ENCODE measurements around the gene MYO5A.

GRCh38 chr15:52441841-52442240 is 86.8 kb downstream of the MYO5A start:
- no peak for TF ChIP-seq POLR2A (IDR thresholded peaks at IDR 0.05)
- TF ChIP-seq CTCF (IDR thresholded peaks at IDR 0.05): no peak
